Tibial nerve (tissue), 3 donors: ENCODE measurements around the gene PROM1.

Experiments
- POLR2A ChIP-seq, 2 donors: fragments of 450-650 bp; IDR thresholded peaks; one replicate each; pipeline ENCODE4 v1.6.1; 2017; ENCODE audit warnings: antibody characterized with exemption in 2 of 2, mild to moderate bottlenecking in 2 of 2, moderate library complexity in 2 of 2
- TF ChIP-seq, protein P1 (sequence below), 5 experiments: fragments of 200-600 bp in 3 of 5; fragments of 450-650 bp in 2 of 5; sonication (generic) in 3 of 5; IDR thresholded peaks; one replicate each; pipeline ENCODE4 v1.5.1; 2016 to 2019; ENCODE audit warnings: antibody characterized with exemption in 5 of 5, mild to moderate bottlenecking in 3 of 5, moderate library complexity in 2 of 5

DNA sequence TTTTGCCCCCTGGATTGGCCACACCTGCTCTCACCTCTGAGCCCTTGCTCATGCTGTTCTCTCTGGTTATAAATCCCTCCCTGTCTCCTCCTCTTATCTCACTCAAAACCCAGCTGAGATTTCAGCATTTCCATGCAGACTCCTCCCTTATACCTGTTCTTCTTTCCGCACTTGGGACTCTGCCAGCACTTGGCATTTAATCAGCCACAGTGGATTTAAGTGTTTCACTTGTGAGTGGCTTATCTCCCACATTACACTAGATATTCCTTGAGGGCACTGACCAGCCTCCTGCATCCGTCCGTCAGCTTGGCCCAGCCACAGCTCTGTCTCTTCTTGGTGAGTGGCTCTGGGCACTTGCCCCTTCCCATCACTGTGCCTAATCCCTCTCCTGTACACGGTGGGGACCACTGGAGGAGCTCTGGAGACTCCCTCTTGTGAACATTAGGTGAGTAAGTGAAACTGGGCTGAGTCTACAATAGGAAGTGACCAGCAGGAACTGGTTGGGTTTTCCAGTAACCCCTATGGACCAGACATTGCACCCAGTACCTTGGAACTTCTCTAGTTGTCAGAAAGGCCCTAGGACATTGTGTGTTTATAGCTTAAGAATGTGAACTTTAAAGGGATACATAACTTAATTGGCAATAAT is 165.2 kb downstream of the PROM1 start:
- TF ChIP-seq, protein P1, sequence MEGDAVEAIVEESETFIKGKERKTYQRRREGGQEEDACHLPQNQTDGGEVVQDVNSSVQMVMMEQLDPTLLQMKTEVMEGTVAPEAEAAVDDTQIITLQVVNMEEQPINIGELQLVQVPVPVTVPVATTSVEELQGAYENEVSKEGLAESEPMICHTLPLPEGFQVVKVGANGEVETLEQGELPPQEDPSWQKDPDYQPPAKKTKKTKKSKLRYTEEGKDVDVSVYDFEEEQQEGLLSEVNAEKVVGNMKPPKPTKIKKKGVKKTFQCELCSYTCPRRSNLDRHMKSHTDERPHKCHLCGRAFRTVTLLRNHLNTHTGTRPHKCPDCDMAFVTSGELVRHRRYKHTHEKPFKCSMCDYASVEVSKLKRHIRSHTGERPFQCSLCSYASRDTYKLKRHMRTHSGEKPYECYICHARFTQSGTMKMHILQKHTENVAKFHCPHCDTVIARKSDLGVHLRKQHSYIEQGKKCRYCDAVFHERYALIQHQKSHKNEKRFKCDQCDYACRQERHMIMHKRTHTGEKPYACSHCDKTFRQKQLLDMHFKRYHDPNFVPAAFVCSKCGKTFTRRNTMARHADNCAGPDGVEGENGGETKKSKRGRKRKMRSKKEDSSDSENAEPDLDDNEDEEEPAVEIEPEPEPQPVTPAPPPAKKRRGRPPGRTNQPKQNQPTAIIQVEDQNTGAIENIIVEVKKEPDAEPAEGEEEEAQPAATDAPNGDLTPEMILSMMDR (IDR thresholded peaks at IDR 0.05) = no peak
- TF ChIP-seq POLR2A (IDR thresholded peaks at IDR 0.05) = no peak
